HG02884 (cell line): ENCODE results near the gene YIPF2.
A peak's percentile ranks its signal among the peaks of the same experiment; 100 is the strongest.
"Not testable (repeated sequence)": the region's sequence is repeated elsewhere in the genome, so short reads cannot be mapped to it uniquely, and the experiment has no call there.

Experiments
- ATAC-seq: cut with Tn5 transposase; IDR thresholded peaks from one replicate; pipeline ENCODE4 v1.9.1; 2021; ENCODE audit warnings: mild to moderate bottlenecking, moderate library complexity; ENCODE audit not compliant: unreplicated experiment

Gene YIPF2

DNA sequence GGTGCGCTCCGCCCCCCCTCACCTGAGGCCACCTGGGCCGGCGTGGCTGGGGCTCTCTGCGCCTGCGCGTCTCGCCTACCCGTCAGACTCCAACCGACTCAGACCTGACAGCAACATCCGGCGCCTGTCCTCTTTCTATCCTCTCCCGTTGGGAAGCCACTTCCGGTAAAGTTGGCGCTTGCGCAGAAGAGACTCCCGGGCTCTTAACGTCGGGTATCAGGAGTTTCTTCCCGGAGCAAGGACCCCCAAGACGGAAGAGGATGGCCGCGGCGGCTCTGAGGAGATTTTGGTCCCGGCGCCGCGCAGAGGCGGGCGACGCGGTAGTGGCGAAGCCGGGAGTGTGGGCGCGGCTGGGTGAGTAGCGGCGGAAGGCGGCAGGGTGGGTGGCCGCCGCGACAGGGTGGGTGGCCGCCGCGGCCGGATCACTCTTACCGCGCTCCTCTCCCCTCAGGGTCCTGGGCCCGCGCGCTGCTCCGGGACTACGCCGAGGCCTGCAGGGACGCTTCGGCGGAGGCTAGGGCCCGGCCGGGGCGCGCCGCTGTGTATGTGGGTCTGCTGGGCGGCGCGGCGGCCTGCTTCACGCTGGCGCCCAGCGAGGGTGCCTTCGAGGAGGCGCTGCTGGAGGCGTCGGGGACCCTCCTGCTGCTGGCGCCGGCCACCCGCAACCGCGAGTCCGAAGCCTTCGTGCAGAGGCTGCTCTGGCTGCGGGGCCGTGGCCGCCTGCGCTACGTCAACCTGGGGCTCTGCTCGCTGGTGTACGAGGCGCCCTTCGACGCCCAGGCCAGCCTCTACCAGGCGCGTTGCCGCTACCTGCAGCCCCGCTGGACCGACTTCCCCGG is at the start of gene YIPF2, which contains the start of gene TIMM29:
YIPF2 (minus strand) TSS at position 77 of the 839 bp plus-strand sequence. CDS start 229 bp downstream, outside the sequence.
TIMM29 (plus strand) TSS at position 249 of the 839 bp plus-strand sequence; CDS start at position 261, 12 bp downstream.
- peak; percentile 87 for ATAC-seq

DNA sequence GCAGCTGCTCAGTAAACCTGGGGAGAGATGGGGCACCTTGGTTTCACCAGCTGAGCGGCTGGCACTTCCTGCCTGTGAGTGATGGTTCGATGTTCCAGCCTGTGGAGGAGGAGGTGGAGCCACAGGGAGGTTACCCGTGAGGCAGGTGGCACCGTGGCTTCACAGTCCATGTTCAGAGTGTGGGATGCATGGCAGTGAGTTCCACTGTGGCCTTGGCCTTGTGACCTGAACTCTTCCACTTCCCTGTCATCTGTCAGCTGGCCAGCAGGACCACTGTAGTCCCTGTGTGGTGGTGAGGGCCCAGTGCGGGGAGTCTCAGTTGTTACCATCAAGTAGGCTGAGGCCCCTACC is 49.3 kb upstream of the YIPF2 start:
- ATAC-seq: no peak

DNA sequence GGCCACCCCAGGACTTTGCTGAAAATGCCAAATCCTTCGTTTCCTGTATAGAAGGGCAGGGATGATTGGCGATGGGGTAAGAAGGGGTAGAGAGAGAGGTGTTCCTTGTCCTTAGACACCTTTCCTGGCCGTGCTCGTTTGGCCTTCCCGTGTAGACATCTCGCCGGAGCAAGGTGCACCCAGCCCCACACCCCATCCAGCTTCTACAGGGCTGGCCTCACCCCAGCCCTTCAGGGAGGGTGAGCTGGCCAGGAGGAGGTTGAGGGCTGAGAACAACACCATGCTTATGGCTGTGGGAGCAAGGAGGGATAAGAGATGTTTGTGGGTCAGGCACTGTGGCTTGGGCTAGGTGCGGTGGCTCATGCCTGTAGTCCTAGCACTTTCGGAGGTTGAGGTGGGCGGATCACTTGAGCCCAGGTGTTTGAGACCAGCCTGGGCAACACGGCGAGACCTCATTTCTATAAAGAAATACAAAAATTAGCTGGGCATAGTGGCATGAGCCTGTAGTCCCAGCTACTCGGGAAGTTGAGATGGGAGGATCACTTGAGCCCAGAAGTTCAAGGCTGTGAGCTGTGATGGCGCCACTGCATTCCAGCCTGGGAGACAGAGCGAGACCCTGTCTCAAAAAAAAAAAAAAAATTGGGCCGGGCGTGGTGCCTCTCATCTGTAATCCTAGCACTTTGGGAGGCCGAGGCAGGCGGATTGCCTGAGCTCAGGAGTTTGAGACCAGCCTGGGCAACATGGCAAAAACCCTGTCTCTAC is 47.9 kb upstream of the YIPF2 start:
- no peak for ATAC-seq

DNA sequence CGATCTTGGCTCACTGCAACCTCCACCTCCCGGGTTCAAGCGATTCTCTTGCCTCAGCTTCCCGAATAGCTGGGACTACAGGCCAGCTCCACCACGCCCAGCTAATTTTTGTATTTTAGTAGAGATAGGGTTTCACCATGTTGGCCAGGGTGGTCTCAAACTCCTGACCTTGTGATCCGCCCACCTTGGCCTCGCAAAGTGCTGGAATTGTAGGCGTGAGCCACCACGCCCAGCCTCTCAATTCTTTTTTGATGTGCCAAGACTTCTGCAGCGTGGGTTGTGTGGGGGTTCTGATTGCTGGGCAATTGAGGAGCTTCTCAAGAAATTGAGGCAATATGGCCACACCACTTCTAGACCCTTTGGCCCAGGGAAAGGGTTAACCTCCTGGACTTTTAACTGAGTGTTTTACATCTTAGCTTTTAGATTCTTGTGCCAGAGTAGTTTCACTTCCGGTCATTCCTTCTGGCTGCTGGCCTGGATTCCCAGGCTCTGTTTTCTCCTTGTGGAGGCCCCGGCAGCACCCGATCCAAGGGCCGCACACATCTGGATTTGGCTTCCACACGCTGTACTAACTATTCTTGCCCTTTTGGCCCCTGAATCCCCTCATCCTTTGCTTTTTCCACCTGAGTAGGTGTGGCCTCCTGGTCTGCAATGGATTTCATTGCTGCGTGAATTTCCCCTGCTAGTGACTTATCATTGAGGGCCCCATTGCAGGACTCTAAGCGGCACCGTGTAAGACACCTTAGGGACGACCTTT is 47.1 kb upstream of the YIPF2 start:
- no peak for ATAC-seq

DNA sequence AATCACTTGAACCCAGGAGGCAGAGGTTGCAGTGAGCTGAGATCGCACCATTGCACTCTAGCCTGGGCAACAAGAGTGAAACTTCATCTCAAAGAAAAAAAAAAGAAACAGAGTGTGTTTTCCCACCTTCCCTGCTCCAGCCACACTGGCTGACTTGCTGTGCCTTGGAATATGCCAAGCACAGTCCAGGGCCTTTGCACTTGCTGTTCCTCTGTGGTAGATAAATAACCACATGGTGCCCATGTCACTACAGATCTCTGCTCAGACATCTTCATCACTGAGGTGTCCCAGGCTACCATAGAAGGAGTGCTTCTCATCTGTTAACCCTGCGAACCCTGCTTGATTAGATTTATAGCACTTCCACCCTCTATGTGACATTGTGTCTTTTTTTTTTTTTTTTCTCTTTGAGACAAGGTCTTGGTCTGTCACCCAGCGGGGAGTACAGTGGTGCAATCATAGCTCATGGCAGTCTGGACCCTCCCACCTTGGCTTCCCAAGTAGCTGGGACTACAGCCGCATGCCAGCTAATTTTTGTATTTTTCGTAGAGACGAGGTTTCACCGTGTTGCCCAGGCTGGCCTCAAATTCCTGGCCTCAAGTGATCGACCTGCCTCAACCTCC is 42.8 kb upstream of the YIPF2 start:
- no peak for ATAC-seq

DNA sequence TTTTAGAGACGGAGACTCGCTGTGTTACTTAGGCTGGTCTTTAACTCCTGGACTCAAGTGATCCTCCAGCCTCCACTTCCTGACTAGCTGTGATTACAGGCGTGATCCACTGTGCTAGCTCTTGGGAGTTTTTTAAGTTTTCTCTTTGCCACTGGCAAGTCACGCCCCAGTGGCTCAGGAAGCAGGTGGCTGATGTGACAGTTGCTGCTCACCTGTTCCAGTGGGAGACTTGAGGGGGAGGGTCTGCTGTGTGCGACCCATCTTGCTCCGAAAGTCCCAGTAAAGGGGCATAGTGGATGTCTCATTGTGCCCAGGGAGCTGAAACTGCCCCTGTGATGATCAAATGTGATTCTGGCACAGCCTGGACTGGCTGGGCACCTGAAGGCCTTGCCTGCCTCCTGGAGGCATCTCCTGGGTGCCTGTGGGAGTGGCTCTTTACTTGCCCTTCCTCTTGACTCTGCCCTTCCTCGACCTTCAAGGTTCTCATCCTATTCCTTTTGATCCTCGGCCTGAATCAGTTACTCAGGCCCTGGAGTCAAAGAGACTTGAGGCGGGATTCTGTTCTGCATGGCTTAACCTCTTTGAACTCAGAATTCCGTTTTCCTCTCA is 40.2 kb upstream of the YIPF2 start:
- ATAC-seq: no peak

DNA sequence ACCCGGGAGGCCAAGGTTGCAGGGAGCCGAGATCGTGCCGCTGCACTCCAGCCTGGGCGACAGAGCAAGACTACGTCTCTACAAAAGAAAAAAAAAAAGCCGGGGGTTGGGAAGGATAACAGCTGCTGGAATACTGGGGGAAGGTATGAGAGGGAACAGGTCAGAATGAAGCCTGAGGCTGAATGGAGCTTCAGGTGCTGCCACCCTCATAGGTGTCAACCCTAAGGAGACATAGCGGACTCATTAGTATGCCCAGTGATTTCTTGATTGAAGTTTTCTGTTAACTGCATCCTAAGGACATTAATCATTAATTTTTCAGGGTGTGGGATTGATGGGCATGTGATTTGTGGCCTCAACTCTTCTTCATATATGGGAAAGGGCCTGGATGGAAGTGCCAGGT is 38.4 kb upstream of the YIPF2 start:
- no peak for ATAC-seq

DNA sequence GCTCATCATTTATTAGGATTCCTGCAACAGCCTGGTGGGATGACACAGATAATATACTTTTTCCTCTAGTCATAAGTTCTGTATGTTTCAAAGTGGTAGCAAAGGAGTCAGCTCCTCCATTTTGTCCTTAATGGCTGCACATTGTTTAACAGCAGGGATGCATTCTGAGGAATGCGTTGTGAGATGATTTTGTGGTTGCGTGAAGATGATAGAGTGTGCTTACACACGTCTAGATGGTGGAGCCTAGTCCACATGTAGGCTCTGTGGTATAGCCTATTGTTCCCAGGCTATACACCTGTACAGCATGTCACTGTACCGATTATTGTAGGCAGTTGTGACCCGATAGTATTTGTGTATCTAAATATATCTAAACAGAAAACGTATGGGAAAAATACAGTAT is 37.0 kb upstream of the YIPF2 start:
- ATAC-seq: no peak

DNA sequence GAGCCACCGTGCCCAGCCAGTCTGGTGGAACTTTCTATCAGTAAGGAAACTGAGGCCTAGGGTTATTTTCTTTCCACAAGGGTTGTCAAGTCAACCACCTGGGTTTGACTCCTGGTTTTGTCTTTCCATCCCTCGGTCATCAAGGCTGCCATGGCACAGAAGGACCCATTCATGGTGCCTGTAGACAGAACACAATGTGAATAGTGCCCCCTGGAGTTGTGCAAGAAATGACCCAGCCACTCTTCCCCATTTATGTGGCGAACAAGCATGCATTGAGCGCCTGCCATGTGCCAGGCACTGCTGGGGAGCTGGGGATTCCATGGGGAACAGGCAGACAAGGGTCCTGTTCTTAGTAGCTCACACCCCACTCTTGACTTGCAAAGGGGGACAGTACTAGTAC is 36.5 kb upstream of the YIPF2 start:
- no peak for ATAC-seq

DNA sequence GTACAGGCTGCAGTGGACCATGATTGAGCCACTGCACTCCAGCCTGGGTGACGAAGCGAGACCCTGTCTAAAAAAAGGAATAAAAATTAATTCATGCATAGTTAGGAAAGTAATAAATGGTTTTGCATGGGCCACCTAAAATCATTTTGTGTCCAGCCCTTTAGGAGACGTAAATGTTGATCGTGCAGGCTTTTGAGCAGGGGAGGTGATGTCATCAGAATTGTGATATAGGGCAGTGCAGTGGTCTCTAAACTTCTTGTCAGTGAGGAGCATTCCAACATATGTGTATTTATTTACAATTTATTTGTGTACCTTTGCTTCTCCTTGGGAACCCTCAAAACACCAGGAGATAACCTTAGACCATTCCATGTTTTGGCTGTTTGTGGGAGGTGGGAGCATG is 35.4 kb upstream of the YIPF2 start:
- ATAC-seq: no peak

DNA sequence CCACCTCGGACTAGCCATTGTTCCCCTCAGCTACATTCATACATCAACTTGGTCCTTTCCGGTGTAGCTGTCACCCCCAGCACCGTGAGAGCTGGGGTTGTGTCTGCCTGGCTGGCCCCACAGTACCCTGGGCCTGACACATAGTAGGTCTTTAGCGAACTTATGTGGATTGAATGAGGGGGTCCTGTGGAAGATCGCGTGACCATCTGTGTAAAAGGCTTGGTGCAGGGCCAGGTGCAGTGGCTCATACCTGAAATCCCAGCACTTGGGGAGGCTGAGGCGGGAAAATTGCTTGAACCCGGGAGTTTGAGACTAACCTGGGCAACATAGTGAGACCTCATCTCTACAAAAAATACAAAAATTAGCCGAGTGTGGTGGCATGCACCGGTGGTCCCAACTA is 34.4 kb upstream of the YIPF2 start:
- no peak for ATAC-seq

DNA sequence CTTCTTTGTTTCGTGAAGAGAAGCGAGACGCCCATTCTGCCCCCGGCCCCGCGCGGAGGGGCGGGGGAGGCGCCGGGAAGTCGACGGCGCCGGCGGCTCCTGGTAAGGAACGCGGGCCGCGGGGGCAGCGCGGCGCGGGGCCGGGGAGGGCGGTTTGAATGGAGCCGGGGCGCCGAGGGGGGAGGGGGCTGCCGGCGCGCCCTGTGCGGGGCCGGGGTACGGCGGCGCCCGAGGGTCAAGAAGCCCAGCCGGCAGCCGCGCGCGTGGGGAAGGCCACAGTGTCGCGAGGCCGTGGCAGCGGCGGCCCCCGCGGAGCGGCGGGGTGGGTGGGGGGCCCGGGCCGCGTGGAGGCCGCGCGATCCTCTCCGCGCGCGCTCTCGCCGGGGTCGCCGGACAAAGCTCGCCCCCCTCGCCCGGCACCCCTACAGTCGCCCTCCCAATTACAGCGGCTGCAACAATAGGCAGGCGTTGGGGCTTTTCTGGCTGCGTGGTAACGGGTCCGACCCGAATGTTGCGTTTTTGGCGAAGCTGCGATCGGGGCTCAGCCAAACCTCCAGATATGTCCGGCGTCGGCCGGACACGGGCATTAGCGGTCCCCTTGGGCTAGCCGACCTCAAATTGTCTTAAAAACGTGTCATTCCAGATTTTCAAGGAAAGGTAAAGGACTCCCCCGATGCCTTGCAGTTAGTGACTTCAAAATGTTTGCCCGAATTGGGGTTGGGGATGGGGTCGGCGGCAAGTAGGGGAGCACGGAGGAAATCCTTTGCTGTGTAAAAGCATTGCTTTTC is 32.8 kb upstream of the YIPF2 start:
- ATAC-seq: no peak

DNA sequence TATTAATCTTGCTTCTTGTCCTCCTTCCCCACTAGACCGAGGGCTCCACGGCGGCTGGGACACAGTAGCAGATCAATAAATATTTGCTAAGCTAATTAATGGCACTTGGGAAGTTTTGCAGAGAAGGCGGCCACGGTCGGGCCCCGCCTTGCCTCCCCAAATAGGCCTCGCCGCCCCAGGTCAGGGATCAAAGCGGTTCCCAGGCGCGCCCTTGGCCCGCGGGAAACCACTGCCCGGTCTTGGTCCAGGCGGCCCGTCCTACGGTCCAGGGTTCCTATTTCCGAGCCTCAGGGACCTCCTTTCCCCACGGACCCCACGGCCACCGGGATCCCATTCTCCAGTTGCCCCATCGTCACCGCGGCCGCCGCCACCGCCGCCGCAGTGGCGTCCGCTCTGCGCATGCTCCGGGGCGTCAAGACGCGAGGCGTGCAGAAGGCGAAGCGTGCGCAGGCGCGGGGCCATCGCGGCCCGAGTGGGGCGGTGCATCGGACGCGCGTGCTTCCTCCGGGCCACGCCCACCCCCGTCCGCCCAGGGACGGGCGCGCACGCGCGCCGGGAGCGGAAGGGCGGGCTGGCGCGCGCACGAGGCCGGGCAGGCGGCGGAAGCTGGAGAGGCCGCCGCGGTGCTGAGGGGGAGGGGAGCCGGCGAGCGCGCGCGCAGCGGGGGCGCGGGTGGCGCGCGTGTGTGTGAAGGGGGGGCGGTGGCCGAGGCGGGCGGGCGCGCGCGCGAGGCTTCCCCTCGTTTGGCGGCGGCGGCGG is 32.1 kb upstream of the YIPF2 start, which contains the start of gene SMARCA4:
SMARCA4 (plus strand) TSS at position 717 of the 759 bp plus-strand sequence. CDS start 23,122 bp downstream, outside the sequence.
- no peak for ATAC-seq

DNA sequence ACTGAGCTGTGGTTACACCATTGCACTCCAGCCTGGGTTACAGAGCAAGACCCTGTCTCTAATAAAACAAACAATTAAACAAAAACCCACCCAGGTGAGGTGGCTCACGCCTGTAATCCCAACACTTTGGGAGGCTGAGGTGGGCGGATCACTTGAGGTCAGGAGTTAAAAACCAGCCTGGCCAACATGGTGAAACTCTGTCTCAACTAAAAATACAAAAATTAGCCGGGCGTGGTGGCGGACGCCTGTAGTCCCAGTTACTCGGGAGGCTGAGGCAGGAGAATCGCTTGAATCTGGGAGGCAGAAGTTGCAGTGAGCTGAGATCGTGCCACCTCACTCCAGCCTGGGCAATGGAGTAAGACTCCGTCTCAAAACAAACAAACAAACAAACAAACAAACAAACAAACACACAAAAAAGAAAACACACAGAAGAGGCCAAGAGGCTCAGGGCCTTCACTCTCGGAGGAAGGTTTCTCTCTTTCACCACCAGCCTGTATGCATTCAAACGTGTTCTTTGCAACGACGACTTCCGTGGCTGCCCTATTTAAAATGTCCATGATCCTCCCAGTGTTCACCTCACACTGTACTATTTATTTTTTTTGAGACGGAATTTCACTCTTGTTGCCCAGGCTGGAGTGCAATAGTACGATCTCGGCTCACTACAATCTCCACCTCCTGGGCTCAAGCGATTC is 31.0 kb upstream of the YIPF2 start:
- ATAC-seq: not testable (repeated sequence)

DNA sequence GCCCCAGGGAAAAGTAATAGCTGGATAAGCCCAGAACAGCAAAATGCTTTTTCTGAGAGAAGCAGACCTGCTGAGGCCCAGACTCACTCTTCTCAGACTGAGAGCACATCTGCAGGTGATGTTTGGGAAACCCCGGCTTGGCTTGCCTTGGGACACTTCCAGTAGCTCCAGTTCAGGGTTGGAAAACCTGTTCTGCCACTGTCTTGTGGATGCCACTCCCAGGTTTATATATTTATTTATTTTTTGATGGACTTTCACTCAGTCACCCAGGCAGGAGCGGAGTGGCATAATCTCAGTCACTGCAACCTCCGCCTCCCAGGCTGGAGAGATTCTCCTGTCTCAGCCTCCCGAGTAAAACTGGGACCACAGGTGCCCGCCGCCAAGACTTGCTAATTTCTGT is 24.4 kb upstream of the YIPF2 start:
- no peak for ATAC-seq

DNA sequence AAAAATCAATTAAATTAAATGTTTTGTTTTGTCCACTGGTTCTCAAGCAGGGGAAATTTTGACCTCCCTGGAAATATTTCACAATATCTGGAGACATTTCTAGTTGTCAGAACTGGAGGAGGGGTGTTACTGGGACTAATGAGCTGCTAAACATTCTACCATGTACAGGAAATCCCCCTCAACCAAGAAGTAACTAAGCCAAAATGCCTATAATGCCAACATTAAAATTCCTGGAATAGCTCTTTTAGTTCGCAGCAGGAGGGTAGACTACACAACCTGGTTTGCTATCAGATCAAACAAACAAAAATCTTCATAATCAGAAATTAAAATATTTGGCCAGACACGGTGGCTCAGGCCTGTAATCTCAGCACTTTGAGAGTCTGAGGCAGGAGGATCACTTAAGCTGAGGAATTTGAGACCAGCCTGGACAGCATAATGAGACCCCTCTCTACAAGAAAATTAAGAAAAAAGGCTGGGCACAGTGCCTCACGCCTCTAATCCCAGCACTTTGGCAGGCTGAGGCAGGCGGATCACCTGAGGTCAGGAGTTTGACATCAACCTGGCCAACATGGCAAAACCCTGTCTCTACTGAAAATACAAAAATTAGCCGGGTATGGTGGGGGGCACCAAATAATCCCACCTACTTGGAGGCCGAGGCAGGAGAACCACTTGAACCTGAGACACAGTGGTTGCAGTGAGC is 18.7 kb upstream of the YIPF2 start:
- no peak for ATAC-seq

DNA sequence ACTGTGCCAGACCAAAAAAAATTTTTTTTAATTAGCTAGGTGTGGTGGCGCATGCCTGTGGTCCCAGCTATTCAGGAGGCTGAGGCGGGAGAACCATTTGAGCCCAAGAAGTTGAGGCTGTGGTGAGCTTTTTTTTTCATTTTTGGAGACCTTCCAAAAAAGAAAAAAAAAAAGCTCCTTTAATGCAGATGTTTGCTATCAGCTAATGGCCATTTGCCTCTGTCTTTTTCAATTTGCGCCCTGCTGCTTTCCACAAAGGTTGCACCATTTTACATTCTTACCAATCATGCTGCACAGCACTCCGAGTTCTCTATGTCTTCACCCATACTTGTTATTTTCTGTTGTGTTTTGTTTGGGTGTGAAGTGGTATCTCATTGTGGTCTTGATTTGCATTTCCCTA is 16.8 kb upstream of the YIPF2 start:
- no peak for ATAC-seq

DNA sequence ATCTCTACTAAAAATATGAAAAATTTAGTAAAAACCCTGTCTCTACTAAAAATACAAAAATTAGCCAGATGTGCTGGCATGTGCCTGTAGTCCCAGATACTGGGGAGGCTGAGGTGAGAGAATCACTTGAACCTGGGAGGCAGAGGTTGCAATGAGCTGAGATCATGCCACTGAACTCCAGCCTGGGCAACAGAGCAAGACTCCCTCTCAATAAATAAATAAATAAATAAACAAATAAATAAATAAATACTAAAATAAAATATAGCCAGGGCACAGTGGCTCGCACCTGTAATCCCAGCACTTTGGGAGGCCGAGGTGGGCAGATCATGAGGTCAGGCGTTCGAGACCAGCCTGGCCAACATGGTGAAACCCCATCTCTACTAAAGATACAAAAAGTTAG is 15.0 kb upstream of the YIPF2 start:
- not testable (repeated sequence) for ATAC-seq
